Activated CD8-positive, alpha-beta memory T cell treated with anti-CD3 and anti-CD28 coated beads for 4 hours (primary cell): ENCODE results near the gene KIF11.
"Not testable (repeated sequence)": the region's sequence is repeated elsewhere in the genome, so short reads cannot be mapped to it uniquely, and the experiment has no call there.

Source experiments
- DNase-seq, 2 donors: peaks; one replicate each; pipeline ENCODE4 v3.0.0-alpha.2; 2020; ENCODE audit warnings: low read depth in 2 of 2

The KIF11 gene

GRCh38 chr10:92592761-92593618, at the start of gene KIF11:
KIF11 (plus strand) TSS chr10:92593130; CDS start chr10:92593376, 246 bp downstream.
- DNase-seq = peak; percentile 90 to 93

- no peak for DNase-seq
These were observed 48.6 kb upstream of the KIF11 start for GRCh38 chr10:92544296-92544695.

- DNase-seq = no peak
These were observed 47.4 kb upstream of the KIF11 start for GRCh38 chr10:92545556-92545955.

GRCh38 chr10:92547676-92548075, 45.3 kb upstream of the KIF11 start:
- DNase-seq = no peak

DNA sequence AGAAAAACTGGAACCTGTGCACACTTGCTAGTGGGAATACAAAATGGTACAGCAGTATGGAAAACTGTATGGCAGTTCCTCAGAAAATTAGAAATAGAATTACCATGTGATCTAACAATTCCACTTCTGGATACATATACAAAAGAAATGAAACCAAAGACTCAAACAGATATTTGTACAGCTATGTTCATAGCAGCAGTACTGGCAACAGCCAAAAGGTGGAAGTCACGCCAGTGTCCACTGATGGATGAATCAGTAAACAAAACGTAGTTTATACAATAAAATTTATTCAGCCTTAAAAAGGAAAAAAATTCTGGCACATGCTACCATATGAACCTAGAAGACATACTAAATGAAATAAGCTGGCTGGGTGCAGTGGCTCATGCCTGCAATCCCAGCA, 42.0 kb upstream of the KIF11 start:
- DNase-seq = no peak

DNA sequence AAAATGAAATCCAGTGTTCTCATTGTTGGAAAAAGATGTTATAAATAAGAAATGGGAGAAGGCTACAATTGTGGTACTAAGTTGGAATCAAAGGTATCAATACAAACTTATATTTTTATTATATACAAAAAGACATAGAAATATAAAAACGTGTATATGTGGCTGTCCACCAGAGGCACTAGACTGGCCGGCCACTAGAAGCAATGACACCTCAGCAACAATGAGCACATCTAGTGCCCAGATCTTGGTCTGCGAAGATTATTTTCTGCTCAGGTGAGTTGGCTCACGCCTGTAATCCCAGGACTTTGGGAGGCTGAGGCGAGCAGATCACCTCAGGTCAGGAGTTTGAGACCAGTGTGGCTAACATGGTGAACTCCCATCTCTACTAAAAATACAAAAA, 40.6 kb upstream of the KIF11 start:
- no peak for DNase-seq

DNA sequence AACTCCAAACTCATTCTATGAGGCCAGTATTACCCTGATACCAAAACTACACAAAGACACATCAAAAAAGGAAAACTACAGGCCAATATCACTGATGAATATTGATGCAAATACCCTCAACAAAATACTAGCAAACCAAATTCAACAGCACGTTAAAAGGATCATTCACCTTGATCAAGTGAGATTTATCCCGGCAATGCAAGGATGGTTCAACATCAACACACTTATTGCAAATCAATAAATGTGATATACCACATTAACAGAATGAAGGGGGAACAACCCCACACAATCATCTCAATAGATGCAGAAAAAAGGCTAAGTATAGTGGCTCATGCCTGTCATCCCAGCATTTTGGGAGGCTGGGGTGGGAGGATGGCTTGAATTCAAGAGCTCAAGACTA, 39.0 kb upstream of the KIF11 start:
- no peak for DNase-seq

- DNase-seq = no peak
These were observed 33.9 kb upstream of the KIF11 start for GRCh38 chr10:92559046-92559445.

DNA sequence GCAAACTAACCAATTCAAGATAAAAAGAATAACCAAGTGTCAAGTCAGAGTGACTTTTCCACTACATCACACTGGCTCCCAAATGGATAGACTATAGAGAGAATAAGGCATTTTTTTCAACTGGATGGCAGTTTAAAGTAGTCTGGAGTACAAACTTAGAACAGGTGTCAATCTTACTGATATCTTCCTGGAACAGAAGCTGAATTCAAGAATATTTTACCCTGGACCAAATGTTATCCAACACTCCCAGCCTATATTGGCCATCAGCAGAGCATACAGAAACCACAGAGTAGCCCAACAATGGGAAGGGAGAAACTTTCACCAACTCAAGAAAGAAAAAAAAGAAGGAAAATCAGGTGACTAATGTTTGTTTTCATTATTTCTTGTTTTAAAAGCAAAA, 30.5 kb upstream of the KIF11 start:
- no peak for DNase-seq

- no peak for DNase-seq
These were observed 24.9 kb upstream of the KIF11 start for GRCh38 chr10:92567952-92568600.

DNA sequence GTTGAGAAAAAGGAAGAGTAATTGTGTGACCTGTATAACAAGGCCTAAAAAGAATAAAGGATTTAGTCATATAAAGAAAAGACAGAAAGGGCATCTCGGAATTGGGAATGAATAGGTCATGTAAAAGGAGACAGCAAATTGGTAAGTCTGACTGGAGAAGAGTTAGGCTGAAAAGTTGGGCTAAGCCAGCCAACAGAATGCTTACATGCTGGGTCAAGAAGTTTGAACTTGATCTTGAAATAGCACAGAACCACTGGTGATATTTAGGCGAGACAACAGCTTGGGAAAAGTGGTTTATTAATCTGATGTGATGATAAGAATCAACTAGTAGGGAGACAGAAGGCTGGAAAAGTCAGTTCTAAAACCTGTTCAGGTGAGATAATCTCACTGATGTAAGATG, 23.9 kb upstream of the KIF11 start:
- DNase-seq = no peak

- not testable (repeated sequence) for DNase-seq
These were observed 23.3 kb upstream of the KIF11 start for GRCh38 chr10:92569663-92570062.

DNA sequence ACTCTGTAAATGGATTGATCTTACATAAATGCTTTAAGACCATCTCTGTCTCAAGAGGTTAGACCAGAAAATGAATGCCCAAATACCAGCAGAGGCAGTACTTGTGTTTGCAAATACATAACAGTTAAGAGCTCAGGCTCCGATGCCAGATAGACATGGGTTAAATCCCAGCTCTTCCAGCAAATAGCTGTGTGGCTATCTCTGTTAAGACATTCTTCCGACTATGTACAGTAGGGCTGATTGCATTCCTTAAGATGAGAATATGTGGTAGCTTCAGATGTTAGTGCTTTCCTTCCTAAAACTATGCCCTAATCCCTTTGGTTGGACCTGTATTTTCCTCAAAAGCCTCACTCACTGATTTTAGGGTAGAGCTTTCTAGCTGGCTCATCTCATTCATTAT, 21.3 kb upstream of the KIF11 start:
- no peak for DNase-seq

DNA sequence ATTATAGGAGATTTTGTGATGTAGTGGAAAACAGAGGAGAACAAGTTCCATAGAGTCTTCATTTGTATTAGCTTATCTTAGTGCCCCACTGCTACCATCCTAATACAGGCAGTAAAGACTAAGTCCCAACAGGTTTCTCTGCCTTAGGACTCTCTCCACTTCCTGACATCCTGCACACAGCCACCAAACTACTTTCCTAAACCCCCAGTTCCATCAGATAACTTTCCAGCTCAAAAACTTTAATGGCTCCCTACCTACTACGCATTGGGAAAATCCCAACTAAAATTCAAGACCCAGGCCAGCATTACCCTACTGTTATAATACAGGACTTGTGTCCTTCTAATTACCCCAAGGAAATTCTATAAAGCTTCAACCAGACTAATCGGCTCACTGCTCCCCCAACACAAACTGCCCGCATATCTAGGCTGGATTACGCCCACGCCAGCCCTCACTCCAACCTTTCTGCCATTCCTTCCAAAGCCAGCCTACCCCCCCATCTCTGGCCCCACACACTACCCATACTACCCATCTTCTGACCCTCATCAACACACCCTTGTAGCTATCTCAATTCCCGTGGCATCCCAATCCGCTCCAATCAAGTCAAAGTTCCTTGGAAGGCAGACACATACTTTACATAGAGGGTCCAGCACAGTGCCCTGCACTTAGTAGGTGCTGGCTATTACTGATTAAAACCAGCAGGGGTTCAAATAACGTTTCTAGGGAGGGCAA, 20.4 kb upstream of the KIF11 start:
- DNase-seq = no peak

DNA sequence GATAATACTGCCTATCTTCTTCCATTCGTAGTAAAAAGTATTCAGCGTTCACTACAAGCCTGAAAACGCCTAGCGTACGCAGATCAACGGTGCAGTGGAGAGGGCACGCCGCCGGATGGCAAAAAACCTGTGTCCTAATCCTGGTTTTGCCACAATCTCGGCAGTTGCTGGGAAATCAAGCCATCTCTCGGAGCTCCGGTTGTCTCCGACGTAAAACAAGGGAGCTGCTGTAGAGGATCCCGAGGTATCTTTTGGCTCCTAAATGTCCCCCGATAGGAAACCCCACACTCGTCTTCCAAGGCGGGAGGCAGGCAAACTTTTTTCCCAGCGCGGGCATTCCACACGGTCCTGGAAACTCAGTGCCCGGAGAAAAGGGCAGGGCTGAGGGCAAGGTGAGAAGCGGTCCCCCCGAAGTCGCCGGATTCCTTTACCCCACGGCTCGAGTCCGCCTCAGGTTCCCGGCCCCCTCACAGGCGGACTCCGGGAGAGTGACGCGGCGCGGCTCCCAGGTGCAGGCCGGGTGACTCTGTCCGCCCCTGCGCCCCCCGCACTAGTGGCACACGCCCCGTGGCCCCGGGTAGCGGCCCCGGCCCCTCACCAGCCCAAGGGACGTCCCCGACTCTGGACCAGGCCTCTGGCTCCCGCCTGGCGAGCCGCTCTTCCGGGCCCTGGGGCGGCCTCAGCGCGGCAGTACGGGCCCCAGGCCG, 19.7 kb upstream of the KIF11 start:
- DNase-seq = no peak

GRCh38 chr10:92573798-92574547, 19.0 kb upstream of the KIF11 start, which contains the start of gene IDE:
IDE (minus strand) TSS chr10:92574093; CDS start chr10:92574019, 74 bp downstream.
- peak; percentile 57 to 63 for DNase-seq

- DNase-seq = no peak
These were observed 18.2 kb upstream of the KIF11 start for GRCh38 chr10:92574548-92575261.

- DNase-seq = no peak
These were observed 17.0 kb upstream of the KIF11 start for GRCh38 chr10:92575961-92576360.

DNA sequence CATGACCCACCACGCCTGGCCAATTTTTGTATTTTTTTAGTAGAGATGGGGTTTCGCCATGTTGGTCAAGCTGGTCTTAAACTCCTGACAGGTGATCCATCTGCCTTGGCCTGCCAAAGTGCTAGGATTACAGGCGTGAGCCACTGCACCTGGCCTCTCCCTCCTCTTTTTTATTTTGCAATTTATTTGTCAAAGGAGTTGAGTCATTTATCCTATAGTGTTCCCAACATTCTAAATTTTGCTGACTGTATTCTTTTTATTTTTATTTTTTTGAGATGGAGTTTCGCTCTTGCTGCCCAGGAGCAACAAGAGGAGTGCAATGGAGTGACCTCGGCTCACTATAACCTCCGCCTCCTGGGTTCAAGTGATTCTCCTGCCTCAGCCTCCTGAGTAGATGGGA, 10.6 kb upstream of the KIF11 start:
- not testable (repeated sequence) for DNase-seq
